Central memory CD4-positive, alpha-beta T cell (primary cell): ENCODE data around the gene PTPN12.
"Not testable (repeated sequence)": the region's sequence is repeated elsewhere in the genome, so short reads cannot be mapped to it uniquely, and the experiment has no call there.

Experiments
- DNase-seq: peaks from one replicate; pipeline ENCODE4 v3.0.0; 2022

PTPN12 gene

GRCh38 chr7:77538281-77539212, 1.5 kb downstream of the PTPN12 start:
- DNase-seq: no peak

- no peak for DNase-seq
Measured at GRCh38 chr7:77540402-77540822, 3.3 kb downstream of the PTPN12 start.

- not testable (repeated sequence) for DNase-seq
Measured at GRCh38 chr7:77540993-77541392, 3.9 kb downstream of the PTPN12 start.

- no peak for DNase-seq
Measured at GRCh38 chr7:77542409-77542808, 5.3 kb downstream of the PTPN12 start.

- no peak for DNase-seq
Measured at GRCh38 chr7:77542895-77543294, 5.8 kb downstream of the PTPN12 start.

GRCh38 chr7:77543910-77544309, 6.8 kb downstream of the PTPN12 start:
- no peak for DNase-seq

GRCh38 chr7:77544518-77544917, 7.4 kb downstream of the PTPN12 start:
- DNase-seq: no peak

GRCh38 chr7:77548206-77548605, 11.1 kb downstream of the PTPN12 start:
- DNase-seq: no peak

GRCh38 chr7:77549106-77549870, 12.2 kb downstream of the PTPN12 start:
- DNase-seq: no peak

GRCh38 chr7:77550586-77550985, 13.5 kb downstream of the PTPN12 start:
- DNase-seq: no peak

GRCh38 chr7:77553123-77553522, 16.0 kb downstream of the PTPN12 start:
- no peak for DNase-seq

- DNase-seq: no peak
Measured at GRCh38 chr7:77558284-77558967, 21.3 kb downstream of the PTPN12 start.

GRCh38 chr7:77561352-77561751, 24.3 kb downstream of the PTPN12 start:
- no peak for DNase-seq

- DNase-seq: no peak
Measured at GRCh38 chr7:77563275-77563674, 26.2 kb downstream of the PTPN12 start.

- DNase-seq: no peak
Measured at GRCh38 chr7:77565917-77566316, 28.8 kb downstream of the PTPN12 start.

- DNase-seq: no peak
Measured at GRCh38 chr7:77566421-77566820, 29.3 kb downstream of the PTPN12 start.

GRCh38 chr7:77569514-77570232, 32.6 kb downstream of the PTPN12 start:
- DNase-seq: no peak

GRCh38 chr7:77570330-77571011, 33.4 kb downstream of the PTPN12 start:
- DNase-seq: no peak

GRCh38 chr7:77571801-77572200, 34.7 kb downstream of the PTPN12 start:
- DNase-seq: no peak

- no peak for DNase-seq
Measured at GRCh38 chr7:77575187-77575586, 38.1 kb downstream of the PTPN12 start.

GRCh38 chr7:77576856-77577255, 39.8 kb downstream of the PTPN12 start:
- DNase-seq: no peak

- no peak for DNase-seq
Measured at GRCh38 chr7:77579797-77580196, 42.7 kb downstream of the PTPN12 start.
